Measurements from ENCODE around the gene DPY30.
A peak's percentile ranks its signal among the peaks of the same experiment; 100 is the strongest.
"Not testable (repeated sequence)": the region's sequence is repeated elsewhere in the genome, so short reads cannot be mapped to it uniquely, and the experiment has no call there.

The DPY30 gene

DNA sequence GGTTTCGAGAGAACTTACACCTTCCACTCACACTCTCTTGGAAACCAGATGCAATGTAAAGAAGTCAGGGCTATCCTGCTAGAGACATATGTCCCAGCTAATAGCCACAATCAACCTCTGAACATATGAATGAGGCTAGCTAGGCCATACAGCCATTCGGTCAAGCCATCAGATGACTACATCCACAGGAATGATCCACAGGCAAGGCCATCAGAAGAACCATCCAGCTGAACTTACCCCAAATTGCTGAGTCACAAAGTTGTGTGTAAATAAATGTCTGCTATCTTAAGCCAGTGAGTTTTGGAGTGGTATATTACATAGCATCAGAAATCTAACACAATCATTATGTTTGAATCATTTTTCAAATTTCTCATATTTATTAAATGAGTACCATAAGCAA is 18.5 kb upstream of the DPY30 start:
- no peak overlapping the region for H3K4me2 ChIP-seq (ENCODE audit: low read length)
- H3K9me2 ChIP-seq (replicated peaks; ENCODE audit: control insufficient read depth, low read length): no peaks in the 10 kb centered on the region
- no peak for TF ChIP-seq EZH2phosphoT487 (IDR thresholded peaks at IDR 0.05; ENCODE audit: borderline replicate concordance, low read length)
- no peak for TF ChIP-seq CTCF (IDR thresholded peaks at IDR 0.05; ENCODE audit: low read depth, low read length, poor library complexity, severe bottlenecking)
- H3K27ac ChIP-seq (ENCODE audit: low read depth, low read length): no peak overlapping the region
- no peaks in the 10 kb centered on the region for H3K27me3 ChIP-seq (ENCODE audit: control insufficient read depth, low read length)
- H3F3A ChIP-seq (ENCODE audit: control insufficient read depth, insufficient read depth): no peaks in the 10 kb centered on the region
- H3K79me2 ChIP-seq (ENCODE audit: control insufficient read depth, low read length): no peaks in the 10 kb centered on the region
- H3K4me3 ChIP-seq (ENCODE audit: low read length): no peak overlapping the region
- no peaks in the 10 kb centered on the region for H3K36me3 ChIP-seq (ENCODE audit: control insufficient read depth, low read length)
- no peaks in the 10 kb centered on the region for H4K20me1 ChIP-seq (ENCODE audit: control insufficient read depth, insufficient read depth, low read depth, low read length)
- H3K9me3 ChIP-seq (ENCODE audit: control insufficient read depth, insufficient read depth, low read length): no peaks in the 10 kb centered on the region
- H3K4me1 ChIP-seq (ENCODE audit: control insufficient read depth, low read length): peaks cover 8% of the 10 kb centered on the region

DNA sequence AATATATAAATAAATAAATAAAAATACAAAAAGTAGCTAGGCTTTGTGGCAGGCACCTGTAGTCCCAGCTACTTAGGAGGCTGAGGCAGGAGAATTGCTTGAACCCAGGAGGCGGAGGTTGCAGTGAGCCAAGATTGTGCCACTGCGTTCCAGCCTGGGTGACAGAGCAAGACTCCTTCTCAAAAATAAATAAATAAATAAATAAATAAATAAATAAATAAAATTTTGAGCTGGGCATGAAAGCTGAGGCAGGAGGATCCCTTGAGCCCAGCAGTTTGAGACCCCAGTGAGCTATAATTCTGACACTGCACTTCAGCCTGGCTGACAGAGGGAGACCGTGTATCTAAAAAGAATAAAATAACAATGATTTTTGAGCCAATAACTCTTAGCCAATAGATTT is 15.0 kb upstream of the DPY30 start:
- H3K9me3 ChIP-seq (ENCODE audit: control insufficient read depth, insufficient read depth, low read length); H3K4me2 ChIP-seq (ENCODE audit: low read length); H3K79me2 ChIP-seq (ENCODE audit: control insufficient read depth, low read length); H3F3A ChIP-seq (ENCODE audit: control insufficient read depth, insufficient read depth); H4K20me1 ChIP-seq (ENCODE audit: control insufficient read depth, insufficient read depth, low read depth, low read length); H3K4me1 ChIP-seq (ENCODE audit: control insufficient read depth, low read length); H3K27me3 ChIP-seq (ENCODE audit: control insufficient read depth, low read length); H3K9me2 ChIP-seq (replicated peaks; ENCODE audit: control insufficient read depth, low read length); H3K36me3 ChIP-seq (ENCODE audit: control insufficient read depth, low read length); H3K27ac ChIP-seq (ENCODE audit: low read depth, low read length); H3K4me3 ChIP-seq (ENCODE audit: low read length): not testable (repeated sequence)

GRCh38 chr2:32051836-32052439 is 12.3 kb upstream of the DPY30 start:
- no peaks in the 10 kb centered on the region for H3K27me3 ChIP-seq (ENCODE audit: control insufficient read depth, low read length)
- no peaks in the 10 kb centered on the region for H4K20me1 ChIP-seq (ENCODE audit: control insufficient read depth, insufficient read depth, low read depth, low read length)
- H3K9me3 ChIP-seq (ENCODE audit: control insufficient read depth, insufficient read depth, low read length): no peaks in the 10 kb centered on the region
- H3K4me1 ChIP-seq (ENCODE audit: control insufficient read depth, low read length): no peaks in the 10 kb centered on the region
- no peaks in the 10 kb centered on the region for H3K36me3 ChIP-seq (ENCODE audit: control insufficient read depth, low read length)
- no peak overlapping the region for H3K4me2 ChIP-seq (ENCODE audit: low read length)
- no peaks in the 10 kb centered on the region for H3K9me2 ChIP-seq (replicated peaks; ENCODE audit: control insufficient read depth, low read length)
- H3K4me3 ChIP-seq (ENCODE audit: low read length): no peak overlapping the region
- H3K79me2 ChIP-seq (ENCODE audit: control insufficient read depth, low read length): no peaks in the 10 kb centered on the region
- H3F3A ChIP-seq (ENCODE audit: control insufficient read depth, insufficient read depth): no peaks in the 10 kb centered on the region
- no peak overlapping the region for H3K27ac ChIP-seq (ENCODE audit: low read depth, low read length)
- TF ChIP-seq EZH2phosphoT487 (IDR thresholded peaks at IDR 0.05; ENCODE audit: borderline replicate concordance, low read length) (no peak), CTCF (IDR thresholded peaks at IDR 0.05; ENCODE audit: low read depth, low read length, poor library complexity, severe bottlenecking) (no peak)

DNA sequence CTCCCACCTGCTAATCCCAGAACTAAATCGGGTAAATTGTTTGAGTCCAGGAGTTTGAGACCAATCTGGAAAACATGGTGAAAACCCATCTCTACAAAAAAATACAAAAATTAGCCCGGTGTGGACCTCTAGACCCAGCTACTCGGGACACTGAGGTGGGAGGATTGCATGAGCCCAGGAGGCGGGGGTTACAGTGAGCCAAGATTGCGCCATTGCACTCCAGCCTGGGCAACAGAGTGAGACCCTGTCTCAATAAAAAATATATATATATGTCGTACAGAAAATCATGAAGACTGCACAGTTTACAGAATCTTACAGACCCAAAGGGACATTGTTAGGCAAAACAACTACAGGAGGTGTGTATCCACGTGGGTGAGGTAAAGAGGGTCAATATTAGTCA is 4.0 kb upstream of the DPY30 start:
- no peaks in the 10 kb centered on the region for H3K9me2 ChIP-seq (replicated peaks; ENCODE audit: control insufficient read depth, low read length)
- H3K27ac ChIP-seq (ENCODE audit: low read depth, low read length): no peak overlapping the region
- no peak overlapping the region for H3K4me3 ChIP-seq (ENCODE audit: low read length)
- no peaks in the 10 kb centered on the region for H3K9me3 ChIP-seq (ENCODE audit: control insufficient read depth, insufficient read depth, low read length)
- H3K4me1 ChIP-seq (ENCODE audit: control insufficient read depth, low read length): peaks cover 12% of the 10 kb centered on the region
- no peak overlapping the region for H3K4me2 ChIP-seq (ENCODE audit: low read length)
- H3K36me3 ChIP-seq (ENCODE audit: control insufficient read depth, low read length): no peaks in the 10 kb centered on the region
- peaks cover 7% of the 10 kb centered on the region; the same call in 1 of the 2 replicates for H3F3A ChIP-seq (ENCODE audit: control insufficient read depth, insufficient read depth)
- H4K20me1 ChIP-seq (ENCODE audit: control insufficient read depth, insufficient read depth, low read depth, low read length): no peaks in the 10 kb centered on the region
- no peak for TF ChIP-seq CTCF (IDR thresholded peaks at IDR 0.05; ENCODE audit: low read depth, low read length, poor library complexity, severe bottlenecking)
- TF ChIP-seq EZH2phosphoT487 (IDR thresholded peaks at IDR 0.05; ENCODE audit: borderline replicate concordance, low read length): no peak
- no peaks in the 10 kb centered on the region for H3K27me3 ChIP-seq (ENCODE audit: control insufficient read depth, low read length)
- H3K79me2 ChIP-seq (ENCODE audit: control insufficient read depth, low read length): peaks cover 10% of the 10 kb centered on the region

GRCh38 chr2:32034198-32034887 is 5.3 kb downstream of the DPY30 start:
- H3K79me2 ChIP-seq (ENCODE audit: control insufficient read depth, low read length): peaks cover 23% of the 10 kb centered on the region
- not testable (repeated sequence) for H3K27ac ChIP-seq (ENCODE audit: low read depth, low read length); H3K36me3 ChIP-seq (ENCODE audit: control insufficient read depth, low read length); H4K20me1 ChIP-seq (ENCODE audit: control insufficient read depth, insufficient read depth, low read depth, low read length); H3K9me2 ChIP-seq (replicated peaks; ENCODE audit: control insufficient read depth, low read length); H3K27me3 ChIP-seq (ENCODE audit: control insufficient read depth, low read length); H3F3A ChIP-seq (ENCODE audit: control insufficient read depth, insufficient read depth); H3K4me3 ChIP-seq (ENCODE audit: low read length); H3K9me3 ChIP-seq (ENCODE audit: control insufficient read depth, insufficient read depth, low read length)
- H3K4me2 ChIP-seq (ENCODE audit: low read length): 0 out of 2 replicates have a peak overlapping the region, but pooled peaks have one; percentile 14
- peaks cover 17% of the 10 kb centered on the region for H3K4me1 ChIP-seq (ENCODE audit: control insufficient read depth, low read length)

Measured in DOHH2 (cell line).